ENCODE data around the gene TXNDC8.

DNA sequence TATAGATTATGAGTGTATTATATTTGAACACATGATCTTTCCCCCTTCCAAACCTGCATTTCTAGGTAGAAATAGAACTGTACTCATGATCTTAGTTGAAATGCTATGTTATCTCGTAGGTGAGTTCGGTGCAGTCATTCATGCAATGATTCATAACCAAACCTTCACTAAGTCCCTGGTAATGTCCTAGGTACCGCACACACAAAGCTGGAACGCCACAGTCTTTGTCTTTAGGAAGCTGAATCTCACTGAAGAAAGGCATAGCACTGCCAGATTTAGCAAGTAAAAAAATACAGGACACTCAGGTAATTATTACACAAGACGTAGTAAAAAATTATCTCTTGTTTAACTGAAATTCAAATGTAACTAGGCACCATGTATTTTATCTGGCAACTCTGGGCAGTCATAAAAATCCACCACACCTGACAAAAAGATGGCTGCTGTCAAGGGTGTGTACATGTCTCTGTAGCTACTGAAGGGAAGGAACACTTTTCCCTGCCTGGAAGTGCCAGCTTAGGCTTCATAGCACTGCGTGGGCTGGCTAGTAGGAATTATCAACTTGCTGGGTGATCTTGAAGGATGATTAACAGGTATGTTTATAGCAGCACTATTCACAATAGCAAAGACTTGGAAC, 53.3 kb downstream of the TXNDC8 start:
- TF ChIP-seq, protein P1, sequence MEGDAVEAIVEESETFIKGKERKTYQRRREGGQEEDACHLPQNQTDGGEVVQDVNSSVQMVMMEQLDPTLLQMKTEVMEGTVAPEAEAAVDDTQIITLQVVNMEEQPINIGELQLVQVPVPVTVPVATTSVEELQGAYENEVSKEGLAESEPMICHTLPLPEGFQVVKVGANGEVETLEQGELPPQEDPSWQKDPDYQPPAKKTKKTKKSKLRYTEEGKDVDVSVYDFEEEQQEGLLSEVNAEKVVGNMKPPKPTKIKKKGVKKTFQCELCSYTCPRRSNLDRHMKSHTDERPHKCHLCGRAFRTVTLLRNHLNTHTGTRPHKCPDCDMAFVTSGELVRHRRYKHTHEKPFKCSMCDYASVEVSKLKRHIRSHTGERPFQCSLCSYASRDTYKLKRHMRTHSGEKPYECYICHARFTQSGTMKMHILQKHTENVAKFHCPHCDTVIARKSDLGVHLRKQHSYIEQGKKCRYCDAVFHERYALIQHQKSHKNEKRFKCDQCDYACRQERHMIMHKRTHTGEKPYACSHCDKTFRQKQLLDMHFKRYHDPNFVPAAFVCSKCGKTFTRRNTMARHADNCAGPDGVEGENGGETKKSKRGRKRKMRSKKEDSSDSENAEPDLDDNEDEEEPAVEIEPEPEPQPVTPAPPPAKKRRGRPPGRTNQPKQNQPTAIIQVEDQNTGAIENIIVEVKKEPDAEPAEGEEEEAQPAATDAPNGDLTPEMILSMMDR (conservative IDR thresholded peaks at IDR 0.05; ENCODE audit: low read depth in 2 of 2), result no peak
- TF ChIP-seq NANOG (IDR thresholded peaks at IDR 0.05; ENCODE audit: borderline replicate concordance), result no peak
- TF ChIP-seq, protein P2, sequence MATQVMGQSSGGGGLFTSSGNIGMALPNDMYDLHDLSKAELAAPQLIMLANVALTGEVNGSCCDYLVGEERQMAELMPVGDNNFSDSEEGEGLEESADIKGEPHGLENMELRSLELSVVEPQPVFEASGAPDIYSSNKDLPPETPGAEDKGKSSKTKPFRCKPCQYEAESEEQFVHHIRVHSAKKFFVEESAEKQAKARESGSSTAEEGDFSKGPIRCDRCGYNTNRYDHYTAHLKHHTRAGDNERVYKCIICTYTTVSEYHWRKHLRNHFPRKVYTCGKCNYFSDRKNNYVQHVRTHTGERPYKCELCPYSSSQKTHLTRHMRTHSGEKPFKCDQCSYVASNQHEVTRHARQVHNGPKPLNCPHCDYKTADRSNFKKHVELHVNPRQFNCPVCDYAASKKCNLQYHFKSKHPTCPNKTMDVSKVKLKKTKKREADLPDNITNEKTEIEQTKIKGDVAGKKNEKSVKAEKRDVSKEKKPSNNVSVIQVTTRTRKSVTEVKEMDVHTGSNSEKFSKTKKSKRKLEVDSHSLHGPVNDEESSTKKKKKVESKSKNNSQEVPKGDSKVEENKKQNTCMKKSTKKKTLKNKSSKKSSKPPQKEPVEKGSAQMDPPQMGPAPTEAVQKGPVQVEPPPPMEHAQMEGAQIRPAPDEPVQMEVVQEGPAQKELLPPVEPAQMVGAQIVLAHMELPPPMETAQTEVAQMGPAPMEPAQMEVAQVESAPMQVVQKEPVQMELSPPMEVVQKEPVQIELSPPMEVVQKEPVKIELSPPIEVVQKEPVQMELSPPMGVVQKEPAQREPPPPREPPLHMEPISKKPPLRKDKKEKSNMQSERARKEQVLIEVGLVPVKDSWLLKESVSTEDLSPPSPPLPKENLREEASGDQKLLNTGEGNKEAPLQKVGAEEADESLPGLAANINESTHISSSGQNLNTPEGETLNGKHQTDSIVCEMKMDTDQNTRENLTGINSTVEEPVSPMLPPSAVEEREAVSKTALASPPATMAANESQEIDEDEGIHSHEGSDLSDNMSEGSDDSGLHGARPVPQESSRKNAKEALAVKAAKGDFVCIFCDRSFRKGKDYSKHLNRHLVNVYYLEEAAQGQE (IDR thresholded peaks at IDR 0.05; ENCODE audit: unreplicated experiment), result no peak
